Spleen (tissue), 7 donors: ENCODE data around the gene DAPK1.

Experiments
- CTCF ChIP-seq, 11 experiments: fragments of 200-600 bp in 7 of 11; fragments of 450-650 bp in 4 of 11; sonication (generic) in 4 of 11; IDR thresholded peaks in 8 of 11; conservative IDR thresholded peaks in 3 of 11; 1 replicate in 7 of 11; 2 replicates in 4 of 11; pipeline versions ENCODE4 v1.4.0 to v1.8.0; 2016 to 2021; ENCODE audit warnings: antibody characterized with exemption in 11 of 11, inconsistent platforms in 4 of 11, mild to moderate bottlenecking in 1 of 11
- POLR2A ChIP-seq, 3 donors: fragments of 450-650 bp; IDR thresholded peaks; one replicate each; pipeline ENCODE4 v1.5.1; 2017; ENCODE audit warnings: antibody characterized with exemption in 3 of 3, mild to moderate bottlenecking in 1 of 3
- POLR2AphosphoS5 ChIP-seq, 3 donors: sonication (generic); formaldehyde crosslinking; IDR thresholded peaks; one replicate each; pipeline ENCODE4 v1.5.1; 2017; ENCODE audit warnings: antibody characterized with exemption in 3 of 3
- donor health status: DM: no; HTN: no; CAD: no; lungs with moderate emphysema.
- donor health status: DM: no; HTN: no; CAD: no.
- donor health status: DM: no; HTN: no; CAD: no.

- TF ChIP-seq CTCF (IDR thresholded peaks at IDR 0.05 in 8 of 11, conservative IDR thresholded peaks at IDR 0.05 in 3 of 11) (no peak), POLR2A (IDR thresholded peaks at IDR 0.05) (no peak), POLR2AphosphoS5 (IDR thresholded peaks at IDR 0.05) (no peak)
Measured at GRCh38 chr9:87642330-87643106, 144.9 kb downstream of the DAPK1 start.
